ENCODE results near the gene ZNF423. TPM values are rescaled to one million over a fixed set of nuclear protein-coding genes. Genes with fewer than 3 reads are reported as not detected.

ZNF423 gene
- total RNA-seq, 1 donor from 2014 or later: 3.9 TPM

DNA sequence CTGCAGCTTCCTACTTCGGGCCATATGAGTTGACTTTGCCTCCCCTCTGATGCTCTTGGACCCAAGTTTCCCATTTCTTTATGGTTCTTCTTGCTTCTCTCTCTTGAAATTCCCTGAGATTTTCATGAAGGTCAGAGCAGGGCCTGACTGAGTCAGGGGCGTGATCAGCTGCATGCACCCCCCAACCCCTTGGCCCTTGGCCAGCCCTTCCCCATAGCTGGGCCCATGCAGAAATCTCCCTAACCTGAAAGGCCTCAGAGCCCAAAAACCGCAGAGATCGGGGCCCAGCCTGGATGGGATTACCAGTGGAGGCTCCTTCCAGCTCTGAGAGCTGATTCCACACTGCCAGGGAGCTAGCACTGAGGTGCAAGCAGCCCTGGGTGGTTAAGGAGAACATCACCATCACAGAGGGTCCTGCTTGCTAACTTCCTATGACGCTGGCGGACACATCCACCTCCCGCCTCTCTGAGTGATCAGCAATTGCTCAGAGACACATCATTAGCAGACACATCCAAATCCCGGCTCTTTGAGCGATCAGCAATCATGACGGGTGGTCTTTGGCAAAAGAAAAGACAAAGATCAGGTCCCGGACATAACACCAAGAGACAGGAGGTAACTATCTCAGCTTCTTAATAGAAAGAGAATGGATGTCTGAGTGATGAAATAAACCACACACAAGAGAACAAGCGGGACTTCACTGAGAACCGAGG, 320.9 kb downstream of the ZNF423 start:
- no peak for DNase-seq (ENCODE audit: low read depth in 2 of 2)

DNA sequence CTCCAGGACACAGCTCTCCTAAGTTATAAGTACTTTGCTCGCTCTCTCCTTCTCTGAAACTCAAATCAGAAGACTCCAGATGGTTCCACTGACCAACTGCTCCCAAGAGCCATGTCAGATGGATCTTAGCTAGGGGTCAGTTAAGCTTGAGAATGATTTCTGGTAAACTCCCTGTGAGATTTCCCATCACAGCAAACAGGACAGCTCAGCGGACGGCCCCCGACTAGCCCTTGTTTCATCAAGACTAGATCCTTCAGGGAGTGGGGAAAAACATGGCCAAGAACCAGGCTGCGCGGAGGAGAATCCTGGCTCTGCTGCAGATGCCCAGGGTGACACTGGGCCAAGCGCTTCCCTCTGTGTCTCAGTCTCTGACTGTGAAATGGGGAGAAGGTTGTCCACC, 322.5 kb downstream of the ZNF423 start:
- DNase-seq (ENCODE audit: low read depth in 2 of 2): no peak

DNA sequence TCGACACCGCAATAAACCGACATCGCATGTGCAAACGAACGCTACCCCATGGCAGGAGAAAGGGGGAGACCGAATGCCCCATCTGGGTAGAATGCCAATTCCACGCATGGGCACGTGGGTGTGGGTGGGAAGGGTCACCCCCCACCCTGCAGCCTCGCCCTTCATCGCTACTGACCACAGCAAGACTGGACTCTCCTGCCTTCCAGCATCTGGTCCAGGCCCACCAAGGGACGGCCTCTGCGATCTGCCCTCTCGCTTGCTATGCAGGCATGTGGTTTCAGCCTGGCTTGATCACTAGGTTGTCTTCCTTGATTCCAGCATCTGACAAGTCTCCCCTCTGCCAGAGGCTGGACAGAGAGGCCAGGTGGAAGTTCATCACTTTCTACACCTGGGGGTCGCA, 323.0 kb downstream of the ZNF423 start:
- no peak for DNase-seq (ENCODE audit: low read depth in 2 of 2)

DNA sequence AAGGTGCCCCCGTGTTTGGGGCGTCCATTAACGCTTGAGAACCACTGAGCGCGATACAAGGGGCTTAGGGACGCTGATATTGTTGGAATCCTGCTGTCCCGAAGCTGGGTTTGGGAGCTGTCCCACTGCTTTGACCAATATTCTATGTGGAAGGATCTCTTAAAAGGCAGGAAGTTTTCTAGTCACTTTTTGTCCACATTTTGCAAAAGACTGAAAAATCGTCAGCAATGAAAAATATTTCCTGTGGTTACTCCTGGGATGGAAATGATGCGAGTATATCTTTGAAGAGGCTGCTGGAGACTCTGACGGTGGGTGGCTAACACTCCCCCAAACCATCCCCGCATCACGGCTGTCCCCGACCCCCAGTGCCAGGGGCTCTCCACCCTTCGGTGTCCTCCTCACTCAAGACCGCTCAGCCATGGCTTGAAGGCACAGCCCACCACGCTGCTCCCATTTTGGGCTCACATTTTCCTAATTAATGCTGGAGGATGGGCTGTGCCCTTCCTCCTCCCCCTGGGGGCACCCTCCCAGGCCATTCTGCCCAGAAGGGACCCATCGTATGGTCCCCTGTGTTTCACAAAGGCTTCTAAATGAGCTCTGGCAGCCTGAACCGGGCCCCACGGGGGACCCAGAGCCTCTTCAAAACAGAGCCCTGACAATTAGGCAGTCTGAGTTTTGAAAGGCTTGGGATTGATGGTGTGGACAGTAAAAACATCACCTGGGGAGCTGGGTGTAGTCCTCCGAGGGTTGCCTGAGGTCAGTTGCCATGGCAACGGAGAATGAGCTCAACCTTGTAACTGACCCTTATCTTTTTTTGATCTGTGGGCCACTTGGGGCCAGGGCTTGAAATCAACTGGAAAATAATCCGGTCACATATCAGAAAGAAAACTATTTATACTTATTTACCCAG, 323.7 kb downstream of the ZNF423 start:
- DNase-seq (ENCODE audit: low read depth in 2 of 2): no peak

DNA sequence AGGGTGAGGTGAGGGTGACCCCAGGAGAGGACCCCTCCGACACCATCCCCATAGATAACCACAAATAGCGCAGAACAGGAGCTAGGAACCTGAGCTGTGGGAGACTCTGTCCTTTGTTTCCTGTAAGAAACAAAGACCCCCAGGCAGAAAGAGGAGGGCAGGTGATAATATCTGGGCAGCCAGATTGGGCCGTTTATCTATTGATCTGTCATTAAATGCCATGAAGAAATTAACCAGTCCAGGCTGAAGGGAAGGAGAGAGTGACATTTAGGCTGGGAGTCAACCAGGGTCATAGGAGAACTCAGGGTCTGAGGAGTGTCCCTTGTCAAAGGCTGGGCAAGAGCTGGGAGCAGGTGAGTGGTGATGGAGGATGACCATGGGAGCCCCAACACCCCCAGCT, 324.5 kb downstream of the ZNF423 start:
- no peak for DNase-seq (ENCODE audit: low read depth in 2 of 2)

DNA sequence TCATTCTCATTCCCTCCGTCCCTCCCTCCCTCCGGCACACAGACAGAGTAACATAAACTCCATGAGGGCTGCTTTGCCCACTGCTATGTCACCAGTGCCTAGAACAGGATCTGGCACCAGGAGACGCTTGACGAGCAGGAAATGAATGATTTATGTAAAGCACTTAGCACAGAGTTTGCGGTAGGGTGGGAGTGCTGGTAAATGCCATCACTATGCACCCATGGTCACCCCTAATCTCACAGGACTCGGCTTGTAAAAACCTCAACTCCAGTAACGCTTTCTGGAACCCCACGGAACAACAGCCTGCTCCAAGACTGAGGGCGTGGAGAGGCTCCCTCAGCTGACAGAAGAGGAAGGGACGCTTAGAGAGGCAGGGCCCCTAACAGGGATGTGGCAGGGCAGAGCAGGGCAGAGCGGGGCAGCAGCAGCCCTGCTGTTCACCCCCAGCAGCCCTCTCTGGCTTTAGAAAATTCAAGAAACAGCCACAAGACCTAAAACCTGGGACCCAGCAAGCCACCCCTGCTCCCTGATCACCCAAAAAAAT, 325.4 kb downstream of the ZNF423 start:
- no peak for DNase-seq (ENCODE audit: low read depth in 2 of 2)

DNA sequence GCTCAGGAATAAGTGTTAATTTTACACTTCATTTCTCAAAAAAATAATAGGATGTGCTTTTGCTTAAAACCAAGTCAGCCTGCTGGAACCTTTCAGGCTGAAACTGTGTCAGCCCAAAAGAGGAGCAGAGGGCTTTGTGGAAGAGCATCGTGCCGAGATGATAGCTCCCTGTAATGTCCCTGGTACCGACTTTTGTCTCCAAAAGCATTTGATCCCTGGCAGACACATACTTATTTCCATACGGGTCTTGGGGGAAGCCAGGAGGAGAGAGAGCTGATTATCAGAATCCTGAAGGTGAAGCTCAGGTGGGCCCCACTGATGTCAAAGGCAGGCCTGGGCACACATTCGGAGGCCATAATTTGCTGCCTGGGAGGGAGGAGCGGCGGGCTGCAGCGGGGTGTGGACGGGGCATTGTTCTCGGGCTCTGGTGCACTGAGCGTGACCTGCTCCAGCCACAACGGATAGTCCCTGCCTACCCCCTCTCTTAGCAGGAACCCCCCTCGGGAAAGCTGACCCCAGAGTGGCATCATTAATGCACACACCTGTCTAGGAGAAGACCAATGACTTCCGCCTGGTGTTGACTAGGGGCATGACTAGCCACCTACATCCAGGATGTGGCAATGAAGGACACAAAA, 326.4 kb downstream of the ZNF423 start:
- DNase-seq (ENCODE audit: low read depth in 2 of 2): no peak

DNA sequence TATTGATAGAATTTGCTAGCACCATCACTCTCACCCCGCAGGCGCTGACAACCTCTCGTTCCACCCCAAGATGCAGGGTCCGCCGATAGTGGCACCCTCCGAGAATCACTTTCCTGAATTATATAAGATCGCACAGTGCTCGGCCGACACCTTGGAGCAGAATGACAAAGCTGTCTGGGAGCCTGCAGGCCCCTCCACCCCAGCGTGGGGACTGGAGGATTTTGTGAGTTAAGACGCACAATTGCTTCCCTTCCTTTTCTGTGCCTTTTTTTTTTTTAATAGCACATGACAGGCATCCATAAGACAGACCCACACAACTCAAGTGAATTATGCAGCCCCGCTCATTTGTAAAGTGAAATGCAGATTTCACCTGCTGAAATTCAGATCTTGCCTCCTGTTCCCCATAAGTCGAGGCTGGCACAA, 327.0 kb downstream of the ZNF423 start:
- no peak for DNase-seq (ENCODE audit: low read depth in 2 of 2)

DNA sequence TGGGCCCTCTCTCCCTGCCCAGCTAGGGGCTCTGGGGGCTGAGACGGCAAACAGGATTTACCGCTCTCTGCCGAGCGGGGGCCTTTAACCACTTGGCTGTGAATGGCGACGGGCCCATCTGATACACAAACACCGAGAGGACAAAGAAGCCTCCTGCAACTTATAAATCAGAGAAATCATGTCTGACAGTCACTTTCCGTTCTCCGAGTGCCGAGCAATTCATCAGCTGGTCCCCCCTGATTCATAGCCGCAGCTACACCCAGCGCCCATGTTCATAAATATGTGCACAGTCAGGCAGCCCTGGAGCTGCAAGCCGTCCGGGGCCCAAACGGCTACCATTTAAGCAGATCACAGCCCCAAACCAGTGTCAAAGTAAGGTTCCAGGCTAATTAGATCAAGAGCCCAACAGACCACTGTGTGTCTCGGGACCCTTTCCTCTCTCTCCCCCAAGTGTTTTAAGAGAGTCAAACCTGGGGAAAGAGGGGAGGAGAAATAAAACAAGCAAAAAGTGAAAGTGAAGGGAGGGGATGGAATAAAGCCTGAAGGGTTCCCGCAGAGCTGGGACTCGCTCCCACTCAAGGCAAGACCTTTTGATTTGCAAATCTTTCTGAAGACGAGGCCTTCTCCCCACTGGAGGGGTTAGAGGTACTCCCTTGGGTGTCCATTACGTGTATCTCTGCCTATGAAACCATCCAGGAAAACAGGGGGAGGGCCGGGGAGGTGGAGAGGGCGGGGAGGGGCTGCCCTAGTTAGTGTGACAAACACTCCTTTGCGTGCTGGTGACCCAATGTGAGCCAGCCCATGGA, 327.6 kb downstream of the ZNF423 start:
- DNase-seq (ENCODE audit: low read depth in 2 of 2): peak in 1 of 2 donors; percentile 22

DNA sequence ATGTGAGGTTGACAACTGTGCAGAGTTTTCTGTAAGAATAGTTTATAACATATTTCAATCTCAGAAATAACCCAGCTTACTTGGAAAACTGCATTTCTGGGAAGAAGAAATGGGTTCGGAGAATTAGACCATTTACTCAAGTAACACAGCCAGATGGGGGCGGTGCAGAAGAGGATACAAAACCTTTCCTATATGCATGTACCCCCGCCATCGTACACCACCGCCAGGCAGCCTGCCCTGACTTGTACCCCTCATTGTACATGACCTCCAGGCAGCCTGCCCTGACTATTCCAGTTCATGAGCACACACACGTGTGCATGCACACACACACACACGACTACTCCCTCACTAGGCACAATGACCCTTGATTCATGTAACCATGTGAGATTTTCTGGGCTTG, 328.3 kb downstream of the ZNF423 start:
- DNase-seq (ENCODE audit: low read depth in 2 of 2): peak in 1 of 2 donors; percentile 5

DNA sequence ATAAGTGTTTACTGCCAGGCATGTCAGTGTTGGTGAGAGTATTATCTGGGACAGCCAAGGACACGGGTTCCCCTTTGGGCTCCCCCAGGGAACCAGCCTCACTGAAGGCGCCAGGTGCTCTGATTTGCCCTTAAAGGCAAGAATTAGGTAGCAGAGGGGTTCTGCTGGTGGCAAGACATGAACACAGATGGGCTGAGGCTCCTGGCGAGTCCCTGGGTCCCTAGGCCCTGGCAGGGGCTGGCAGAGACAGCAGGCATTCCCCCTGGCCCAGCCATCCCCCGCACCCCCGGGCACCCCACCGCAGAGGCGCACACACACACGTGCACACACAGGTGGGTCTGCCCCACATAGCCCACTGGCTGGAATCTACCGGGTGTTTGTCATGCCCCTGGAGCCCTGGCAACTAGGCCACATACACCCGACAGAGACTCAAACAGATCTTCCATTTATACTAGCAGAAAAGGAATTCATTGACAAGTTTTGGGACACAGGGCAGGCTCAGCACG, 329.0 kb downstream of the ZNF423 start:
- no peak for DNase-seq (ENCODE audit: low read depth in 2 of 2)

DNA sequence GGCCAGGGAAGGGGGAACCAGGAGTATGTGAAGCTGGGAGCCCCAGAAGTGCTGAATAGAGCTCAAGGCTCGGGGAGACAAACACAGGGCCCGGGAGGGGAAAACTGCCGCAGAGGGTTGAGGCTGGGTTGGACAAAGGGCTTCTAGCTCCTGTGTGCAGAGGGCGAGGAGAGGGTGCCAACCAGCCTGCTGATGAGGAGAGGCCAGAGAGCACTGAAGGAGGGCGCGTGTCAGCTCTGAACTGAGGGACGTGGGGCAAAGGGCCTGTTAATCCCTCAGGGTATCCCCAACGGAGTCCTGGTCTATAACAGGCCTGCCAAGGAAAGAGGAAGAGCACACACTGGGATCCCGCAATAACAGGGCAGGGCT, 331.0 kb downstream of the ZNF423 start:
- DNase-seq (ENCODE audit: low read depth in 2 of 2): no peak

DNA sequence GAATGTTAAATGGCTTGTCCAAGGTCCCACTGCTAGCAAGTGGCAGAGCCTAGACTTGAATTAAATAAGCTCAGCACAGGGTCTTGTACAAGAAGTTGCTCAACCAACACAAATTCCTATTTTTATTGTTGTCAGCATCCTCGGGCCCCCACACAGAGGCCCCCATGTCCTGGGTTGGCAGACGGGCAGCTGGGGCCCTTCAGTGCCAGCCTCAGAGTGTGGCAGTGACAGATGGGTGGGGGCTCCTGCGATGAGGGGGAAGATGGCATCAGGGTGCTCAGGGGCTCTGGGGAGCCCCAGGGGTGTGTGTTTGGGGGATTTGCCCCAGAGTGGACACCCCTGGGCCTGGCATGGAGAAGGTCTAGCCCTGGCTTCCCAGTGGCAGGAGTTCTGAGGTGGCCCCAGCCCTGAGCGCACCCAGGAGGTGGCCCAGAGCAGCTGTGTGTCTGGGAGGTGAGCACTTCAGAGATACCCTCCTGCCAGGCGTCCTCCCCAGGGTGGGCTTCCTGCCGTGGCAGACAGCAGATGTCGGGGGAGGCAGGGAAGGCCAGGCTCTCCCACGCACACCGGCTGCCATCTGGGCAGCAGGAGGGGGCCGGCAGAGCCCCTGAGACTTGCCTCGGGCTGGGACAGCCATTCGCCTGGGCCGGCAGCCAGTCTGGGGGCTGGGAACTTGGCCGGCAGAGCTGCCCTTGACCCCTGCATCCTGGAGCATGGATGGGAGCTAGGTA, 331.5 kb downstream of the ZNF423 start:
- DNase-seq (ENCODE audit: low read depth in 2 of 2): no peak

DNA sequence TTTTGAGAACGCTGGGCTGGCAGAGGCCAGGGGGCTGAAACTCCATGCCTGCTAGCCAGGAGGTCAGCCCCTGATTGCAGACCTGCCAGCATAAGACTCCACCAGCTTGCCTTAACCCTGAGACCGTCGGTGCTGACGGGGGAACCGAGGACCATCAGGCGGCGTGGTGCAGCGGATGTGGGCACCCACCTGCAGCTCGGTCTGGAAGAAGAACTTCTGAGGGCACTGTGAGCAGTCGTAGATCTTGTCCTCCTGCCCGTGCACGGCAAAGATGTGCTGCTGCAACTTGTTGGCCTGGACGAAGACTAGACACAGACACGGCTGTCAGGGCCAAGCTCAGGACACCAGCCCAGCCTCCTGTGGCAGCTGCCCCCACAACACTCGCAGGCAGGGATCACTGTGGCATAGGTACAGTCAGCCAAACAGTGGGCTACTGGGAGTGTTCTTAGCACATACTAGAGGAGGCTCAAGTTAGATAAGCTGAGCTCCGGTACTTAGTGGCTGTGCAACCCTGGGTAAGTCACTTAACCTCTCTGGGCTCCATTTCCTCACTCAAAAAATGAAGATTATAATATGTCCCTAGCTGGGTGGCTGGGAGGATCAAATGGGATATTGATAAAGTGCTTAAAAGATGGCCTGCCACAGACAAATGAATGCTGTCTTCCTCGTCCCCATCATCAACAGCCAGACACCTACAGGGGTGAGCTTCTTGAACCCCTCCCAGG, 332.3 kb downstream of the ZNF423 start:
- no peak for DNase-seq (ENCODE audit: low read depth in 2 of 2)

DNA sequence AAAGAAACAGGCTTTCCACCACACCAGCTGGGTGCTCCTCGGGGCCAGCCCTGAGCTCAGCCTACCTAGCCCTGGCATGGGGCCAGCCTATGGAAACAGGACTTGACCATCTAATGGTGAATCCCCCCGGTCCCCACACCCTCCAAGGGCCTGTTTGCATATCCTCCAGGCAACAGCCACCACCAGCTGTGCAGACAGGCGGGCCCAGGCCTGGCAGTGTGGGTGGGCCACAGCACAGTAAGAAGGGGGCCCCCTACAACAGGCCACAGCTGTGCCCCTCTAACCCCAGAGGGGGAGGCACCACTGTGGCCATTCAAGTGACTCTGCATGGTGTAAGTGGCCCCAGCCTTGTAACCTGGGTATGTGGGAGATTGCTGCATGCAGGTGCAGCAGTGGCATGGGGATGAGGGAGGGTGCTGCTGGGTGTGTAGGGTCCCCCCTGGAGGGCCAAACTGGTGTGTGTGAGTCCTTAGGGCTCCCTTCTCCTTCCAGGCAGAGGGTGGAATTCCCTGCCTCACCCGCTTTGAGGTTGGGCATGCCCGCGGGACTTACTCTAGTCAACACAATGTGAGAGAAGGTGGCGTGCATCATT, 334.1 kb downstream of the ZNF423 start:
- DNase-seq (ENCODE audit: low read depth in 2 of 2): no peak

DNA sequence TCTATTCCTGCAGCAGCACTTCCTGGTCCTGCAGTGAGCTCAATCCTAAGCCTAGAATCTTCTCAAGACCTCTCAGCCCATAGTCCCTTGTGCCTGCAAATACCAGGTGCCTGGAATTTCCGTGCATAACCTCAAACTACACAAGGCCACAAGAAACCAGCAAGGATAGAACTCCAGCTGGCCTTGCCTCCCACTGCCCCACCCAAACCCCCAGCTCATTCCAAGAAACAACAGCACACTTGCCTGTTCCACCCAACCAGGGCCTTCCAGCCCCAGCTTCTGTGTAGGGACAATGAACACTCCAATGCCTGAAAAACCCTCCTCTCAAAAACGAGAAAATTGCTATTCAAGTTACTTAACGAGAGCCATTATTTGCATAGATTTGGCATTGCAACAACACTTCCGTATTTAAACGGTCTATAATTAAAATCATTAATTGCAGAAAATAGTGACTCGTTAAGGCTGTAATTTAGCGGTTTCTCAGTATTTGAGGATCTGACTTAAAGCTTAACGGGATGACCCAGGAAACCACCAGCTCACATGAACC, 335.3 kb downstream of the ZNF423 start:
- no peak for DNase-seq (ENCODE audit: low read depth in 2 of 2)

DNA sequence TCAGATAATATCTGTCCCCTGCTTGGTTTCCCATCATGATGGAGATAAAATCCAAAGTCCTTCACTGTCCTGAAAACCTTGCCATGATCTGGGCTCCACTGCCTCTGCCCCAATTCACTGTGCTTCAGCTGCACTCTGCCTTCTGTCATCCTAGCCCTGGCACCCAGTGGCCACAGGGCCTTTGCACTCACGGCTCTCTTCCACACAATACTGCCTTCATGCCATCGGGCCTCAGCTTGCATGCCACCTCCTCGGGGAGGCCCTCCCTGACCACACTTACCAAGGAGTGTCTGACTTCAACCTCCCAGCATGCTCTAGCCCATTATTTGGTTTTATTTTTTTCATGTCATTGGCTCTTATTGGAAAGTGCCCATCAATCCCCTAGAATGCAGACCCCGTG, 336.2 kb downstream of the ZNF423 start:
- no peak for DNase-seq (ENCODE audit: low read depth in 2 of 2)

DNA sequence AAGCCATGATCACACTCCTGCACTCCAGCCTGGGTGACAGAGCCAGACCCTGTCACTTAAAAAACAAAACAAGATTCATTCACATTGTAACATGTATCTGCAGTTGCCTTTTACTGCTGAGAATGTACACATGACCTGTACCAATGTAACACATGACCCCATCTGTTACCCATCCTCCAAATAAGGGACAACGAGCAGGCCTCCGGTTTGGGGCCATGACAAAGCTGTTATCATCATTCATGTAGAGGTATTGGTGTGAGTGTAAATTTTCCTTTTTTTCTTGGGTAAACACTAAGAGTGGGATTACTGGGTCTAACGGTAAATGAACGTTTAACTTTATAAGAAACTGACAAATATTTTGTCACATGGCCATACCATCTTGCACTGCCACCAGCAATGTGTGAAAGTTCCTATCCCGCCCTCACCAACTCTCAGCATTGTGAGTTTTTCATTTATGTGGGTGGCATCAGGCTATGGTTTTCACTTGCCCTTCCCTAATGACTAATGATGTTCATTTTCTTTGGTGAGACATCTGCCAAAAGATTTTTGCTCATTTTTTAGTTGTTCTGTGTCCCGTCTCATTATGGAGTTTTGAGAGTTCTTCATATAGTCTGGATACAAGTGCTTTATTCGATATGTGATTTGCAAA, 336.8 kb downstream of the ZNF423 start:
- DNase-seq (ENCODE audit: low read depth in 2 of 2): no peak
